H1 (cell line): ENCODE data around the gene CYTL1. TPM values are rescaled to one million over a fixed set of nuclear protein-coding genes. Genes with fewer than 3 reads are reported as not detected.

ENCODE experiments used
- HDAC6 ChIP-seq: IDR thresholded peaks from one replicate; pipeline ENCODE4 v1.7.1; 2012; ENCODE audit warnings: low read depth, mild to moderate bottlenecking, inconsistent platforms, low read length, moderate library complexity
- NANOG ChIP-seq: IDR thresholded peaks from 2 replicates; pipeline ENCODE4 v1.6.1; 2011; ENCODE audit warnings: low read length, low read depth, mild to moderate bottlenecking, inconsistent platforms; ENCODE audit not compliant: insufficient read depth, poor library complexity, severe bottlenecking
- NRF1 ChIP-seq: IDR thresholded peaks from 2 replicates; pipeline ENCODE4 v1.6.1; 2011; ENCODE audit warnings: mild to moderate bottlenecking, low read depth, low read length, improper control_type of control experiment
- POU5F1 ChIP-seq: IDR thresholded peaks from 2 replicates; pipeline ENCODE4 v1.6.1; 2011; ENCODE audit warnings: low read depth, mild to moderate bottlenecking, low read length, moderate library complexity
- SIRT6 ChIP-seq: IDR thresholded peaks from one replicate; pipeline ENCODE4 v1.7.1; 2012; ENCODE audit warnings: low read length, inconsistent platforms
- SP1 ChIP-seq: IDR thresholded peaks from 2 replicates; pipeline ENCODE4 v1.6.1; 2011; ENCODE audit warnings: low read depth, low read length
- TEAD4 ChIP-seq: IDR thresholded peaks from 2 replicates; pipeline ENCODE4 v1.6.1; 2012; ENCODE audit warnings: low read depth, low read length, inconsistent platforms, mixed read lengths
- polyA plus RNA-seq, 7 experiments: library from polyadenylated mRNA; depleted of rRNA in 3 of 7; stranded (reverse) in 5 of 7; unstranded in 2 of 7; fragments of >200 nt in 5 of 7; fragments of 200-250 nt in 2 of 7; gene quantifications; 1 replicate in 5 of 7; 2 replicates in 1 of 7; 4 replicates in 1 of 7; pipeline versions ENCODE4 v1.2.1 to v1.2.3, GENCODE V29; 2011 to 2013; ENCODE audit warnings: missing spikeins in 2 of 7, mixed read lengths in 2 of 7
- total RNA-seq: library from RNA; stranded (reverse); fragmentation: NEBNext Ultra II Directional; extraction: Animal tissue kit (Norgen Biotek cat#: 25700); gene quantifications from 2 replicates; pipeline ENCODE4 v1.2.1, GENCODE V29; 2021
- TF ChIP-seq, protein P1 (sequence below): fragments of 300-600 bp; sonication (generic); IDR thresholded peaks from 2 replicates; pipeline ENCODE4 v1.7.1; 2012; ENCODE audit warnings: low read length, moderate library complexity, mild to moderate bottlenecking, inconsistent platforms; ENCODE audit not compliant: insufficient replicate concordance
- TF ChIP-seq, protein P2 (sequence below): IDR thresholded peaks from 2 replicates; pipeline ENCODE4 v1.6.1; 2011; ENCODE audit warnings: low read length, improper control_type of control experiment

The CYTL1 gene
- total and polyA plus RNA-seq, 2 of the 8 experiments (the other 6 are each of a cell fraction or from before 2014, with no cell fraction given): 8.6 to 9.8 TPM

DNA sequence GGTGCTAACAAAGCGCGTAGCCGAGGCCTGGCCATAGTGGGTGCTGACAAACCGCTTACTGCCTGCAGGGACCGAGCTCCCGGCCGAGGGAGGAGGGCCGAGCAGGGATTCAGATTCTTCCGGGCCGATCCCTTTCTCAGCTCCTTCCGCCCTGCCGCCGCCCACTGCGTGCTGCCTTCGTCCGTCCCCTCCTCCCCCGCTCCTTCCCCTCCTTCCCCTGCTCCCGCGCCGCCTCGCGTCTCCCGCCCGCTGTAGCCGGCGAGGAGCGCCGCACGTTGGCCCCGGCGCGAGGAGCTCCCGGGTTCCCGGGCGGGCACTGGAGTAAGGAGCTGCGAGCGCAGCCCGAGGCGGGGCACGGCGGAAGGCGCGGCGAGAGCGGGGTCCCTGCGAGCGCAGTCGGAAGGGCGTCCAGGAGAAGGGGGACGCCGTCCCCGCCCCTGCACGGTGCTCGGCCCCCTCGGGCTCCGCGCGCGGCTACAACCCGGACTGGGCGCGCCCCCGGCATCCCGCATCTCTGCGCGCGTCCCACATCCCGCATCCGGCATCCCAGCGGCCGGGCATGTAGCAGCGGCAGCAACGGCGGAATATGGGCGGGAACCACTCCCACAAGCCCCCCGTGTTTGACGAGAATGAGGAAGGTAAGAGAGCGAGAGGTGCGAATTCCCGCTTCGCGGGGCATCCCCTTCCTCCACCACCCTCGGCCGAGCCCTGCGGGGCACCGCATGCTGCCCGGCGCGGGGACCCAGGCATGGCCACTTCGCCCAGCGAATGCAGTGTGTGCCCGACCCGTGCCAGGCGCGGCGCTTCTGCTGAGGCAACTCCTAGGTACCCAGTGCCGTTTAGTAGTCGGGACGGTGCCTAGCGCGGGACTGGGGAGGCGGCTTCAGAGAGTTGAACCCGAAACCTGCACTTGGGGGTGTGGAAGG lies 32.3 kb upstream of the CYTL1 start, which contains the start of gene STK32B (continued):
- TF ChIP-seq, protein P1, sequence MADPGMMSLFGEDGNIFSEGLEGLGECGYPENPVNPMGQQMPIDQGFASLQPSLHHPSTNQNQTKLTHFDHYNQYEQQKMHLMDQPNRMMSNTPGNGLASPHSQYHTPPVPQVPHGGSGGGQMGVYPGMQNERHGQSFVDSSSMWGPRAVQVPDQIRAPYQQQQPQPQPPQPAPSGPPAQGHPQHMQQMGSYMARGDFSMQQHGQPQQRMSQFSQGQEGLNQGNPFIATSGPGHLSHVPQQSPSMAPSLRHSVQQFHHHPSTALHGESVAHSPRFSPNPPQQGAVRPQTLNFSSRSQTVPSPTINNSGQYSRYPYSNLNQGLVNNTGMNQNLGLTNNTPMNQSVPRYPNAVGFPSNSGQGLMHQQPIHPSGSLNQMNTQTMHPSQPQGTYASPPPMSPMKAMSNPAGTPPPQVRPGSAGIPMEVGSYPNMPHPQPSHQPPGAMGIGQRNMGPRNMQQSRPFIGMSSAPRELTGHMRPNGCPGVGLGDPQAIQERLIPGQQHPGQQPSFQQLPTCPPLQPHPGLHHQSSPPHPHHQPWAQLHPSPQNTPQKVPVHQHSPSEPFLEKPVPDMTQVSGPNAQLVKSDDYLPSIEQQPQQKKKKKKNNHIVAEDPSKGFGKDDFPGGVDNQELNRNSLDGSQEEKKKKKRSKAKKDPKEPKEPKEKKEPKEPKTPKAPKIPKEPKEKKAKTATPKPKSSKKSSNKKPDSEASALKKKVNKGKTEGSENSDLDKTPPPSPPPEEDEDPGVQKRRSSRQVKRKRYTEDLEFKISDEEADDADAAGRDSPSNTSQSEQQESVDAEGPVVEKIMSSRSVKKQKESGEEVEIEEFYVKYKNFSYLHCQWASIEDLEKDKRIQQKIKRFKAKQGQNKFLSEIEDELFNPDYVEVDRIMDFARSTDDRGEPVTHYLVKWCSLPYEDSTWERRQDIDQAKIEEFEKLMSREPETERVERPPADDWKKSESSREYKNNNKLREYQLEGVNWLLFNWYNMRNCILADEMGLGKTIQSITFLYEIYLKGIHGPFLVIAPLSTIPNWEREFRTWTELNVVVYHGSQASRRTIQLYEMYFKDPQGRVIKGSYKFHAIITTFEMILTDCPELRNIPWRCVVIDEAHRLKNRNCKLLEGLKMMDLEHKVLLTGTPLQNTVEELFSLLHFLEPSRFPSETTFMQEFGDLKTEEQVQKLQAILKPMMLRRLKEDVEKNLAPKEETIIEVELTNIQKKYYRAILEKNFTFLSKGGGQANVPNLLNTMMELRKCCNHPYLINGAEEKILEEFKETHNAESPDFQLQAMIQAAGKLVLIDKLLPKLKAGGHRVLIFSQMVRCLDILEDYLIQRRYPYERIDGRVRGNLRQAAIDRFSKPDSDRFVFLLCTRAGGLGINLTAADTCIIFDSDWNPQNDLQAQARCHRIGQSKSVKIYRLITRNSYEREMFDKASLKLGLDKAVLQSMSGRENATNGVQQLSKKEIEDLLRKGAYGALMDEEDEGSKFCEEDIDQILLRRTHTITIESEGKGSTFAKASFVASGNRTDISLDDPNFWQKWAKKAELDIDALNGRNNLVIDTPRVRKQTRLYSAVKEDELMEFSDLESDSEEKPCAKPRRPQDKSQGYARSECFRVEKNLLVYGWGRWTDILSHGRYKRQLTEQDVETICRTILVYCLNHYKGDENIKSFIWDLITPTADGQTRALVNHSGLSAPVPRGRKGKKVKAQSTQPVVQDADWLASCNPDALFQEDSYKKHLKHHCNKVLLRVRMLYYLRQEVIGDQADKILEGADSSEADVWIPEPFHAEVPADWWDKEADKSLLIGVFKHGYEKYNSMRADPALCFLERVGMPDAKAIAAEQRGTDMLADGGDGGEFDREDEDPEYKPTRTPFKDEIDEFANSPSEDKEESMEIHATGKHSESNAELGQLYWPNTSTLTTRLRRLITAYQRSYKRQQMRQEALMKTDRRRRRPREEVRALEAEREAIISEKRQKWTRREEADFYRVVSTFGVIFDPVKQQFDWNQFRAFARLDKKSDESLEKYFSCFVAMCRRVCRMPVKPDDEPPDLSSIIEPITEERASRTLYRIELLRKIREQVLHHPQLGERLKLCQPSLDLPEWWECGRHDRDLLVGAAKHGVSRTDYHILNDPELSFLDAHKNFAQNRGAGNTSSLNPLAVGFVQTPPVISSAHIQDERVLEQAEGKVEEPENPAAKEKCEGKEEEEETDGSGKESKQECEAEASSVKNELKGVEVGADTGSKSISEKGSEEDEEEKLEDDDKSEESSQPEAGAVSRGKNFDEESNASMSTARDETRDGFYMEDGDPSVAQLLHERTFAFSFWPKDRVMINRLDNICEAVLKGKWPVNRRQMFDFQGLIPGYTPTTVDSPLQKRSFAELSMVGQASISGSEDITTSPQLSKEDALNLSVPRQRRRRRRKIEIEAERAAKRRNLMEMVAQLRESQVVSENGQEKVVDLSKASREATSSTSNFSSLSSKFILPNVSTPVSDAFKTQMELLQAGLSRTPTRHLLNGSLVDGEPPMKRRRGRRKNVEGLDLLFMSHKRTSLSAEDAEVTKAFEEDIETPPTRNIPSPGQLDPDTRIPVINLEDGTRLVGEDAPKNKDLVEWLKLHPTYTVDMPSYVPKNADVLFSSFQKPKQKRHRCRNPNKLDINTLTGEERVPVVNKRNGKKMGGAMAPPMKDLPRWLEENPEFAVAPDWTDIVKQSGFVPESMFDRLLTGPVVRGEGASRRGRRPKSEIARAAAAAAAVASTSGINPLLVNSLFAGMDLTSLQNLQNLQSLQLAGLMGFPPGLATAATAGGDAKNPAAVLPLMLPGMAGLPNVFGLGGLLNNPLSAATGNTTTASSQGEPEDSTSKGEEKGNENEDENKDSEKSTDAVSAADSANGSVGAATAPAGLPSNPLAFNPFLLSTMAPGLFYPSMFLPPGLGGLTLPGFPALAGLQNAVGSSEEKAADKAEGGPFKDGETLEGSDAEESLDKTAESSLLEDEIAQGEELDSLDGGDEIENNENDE: no peak
- TF ChIP-seq SP1 (no peak), HDAC6 (no peak), NRF1 (no peak), NANOG (no peak), SIRT6 (no peak), TEAD4 (no peak; the same call in 1 of the 2 replicates), POU5F1 (no peak)
- TF ChIP-seq, protein P2, sequence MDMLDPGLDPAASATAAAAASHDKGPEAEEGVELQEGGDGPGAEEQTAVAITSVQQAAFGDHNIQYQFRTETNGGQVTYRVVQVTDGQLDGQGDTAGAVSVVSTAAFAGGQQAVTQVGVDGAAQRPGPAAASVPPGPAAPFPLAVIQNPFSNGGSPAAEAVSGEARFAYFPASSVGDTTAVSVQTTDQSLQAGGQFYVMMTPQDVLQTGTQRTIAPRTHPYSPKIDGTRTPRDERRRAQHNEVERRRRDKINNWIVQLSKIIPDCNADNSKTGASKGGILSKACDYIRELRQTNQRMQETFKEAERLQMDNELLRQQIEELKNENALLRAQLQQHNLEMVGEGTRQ: no peak
